ENCODE measurements around the gene RFX2.

- peak in 2 of 3 donors; percentile 19 to 75 for TF ChIP-seq POLR2AphosphoS5 (IDR thresholded peaks at IDR 0.05)
- no peak for TF ChIP-seq CTCF (IDR thresholded peaks at IDR 0.05)
These were observed 132.3 kb downstream of the RFX2 start, which contains the start of gene RANBP3 for GRCh38 chr19:5977785-5978605.

Data from breast epithelium (tissue), 3 donors.